Panc1 (cell line): ENCODE results near the gene DNM3. TPM values are rescaled to one million over a fixed set of nuclear protein-coding genes. Genes with fewer than 3 reads are reported as not detected.

ENCODE experiments used
- ATAC-seq: fragments of 200-7000 bp; cut with Tn5 transposase; 2 replicates; pipeline ENCODE4 v1.9.1; 2020; ENCODE audit warnings: mild to moderate bottlenecking, moderate library complexity
- BruUV-seq: library from RNA; stranded (reverse); fragments of 400-500 nt; replicated peaks from 2 replicates; lab custom pipeline; 2021; lab: Mats Ljungman, UMichigan
- CTCF ChIA-PET: fragments of 300-600 bp; sonication (Branson Sonifier 250); formaldehyde crosslinking; loops from one replicate; lab custom pipeline; 2022; ENCODE audit warnings: antibody characterized with exemption; lab: Charles Lee
- POLR2A ChIA-PET: fragments of 300-600 bp; sonication (Branson Sonifier 250); formaldehyde crosslinking; loops from one replicate; lab custom pipeline; 2022; ENCODE audit warnings: antibody characterized with exemption; lab: Charles Lee
- DNase-seq: peaks from one replicate; pipeline ENCODE4 v3.0.0-alpha.2; 2010; ENCODE audit warnings: low read depth, low spot score
- H3K27ac ChIP-seq: 2 replicates; pipeline ENCODE4 v1.5.1; 2011; ENCODE audit warnings: mild to moderate bottlenecking, low read length, inconsistent platforms
- H3K27me3 ChIP-seq: fragments of 200-500 bp; sonication (Bioruptor generic); 2 replicates; pipeline ENCODE4 v1.6.0; 2014; ENCODE audit warnings: low read length, inconsistent platforms; ENCODE audit not compliant: control insufficient read depth, insufficient read depth
- H3K36me3 ChIP-seq: fragments of 200-500 bp; sonication (Bioruptor generic); 2 replicates; pipeline ENCODE4 v1.5.1; 2014; ENCODE audit warnings: inconsistent platforms, mild to moderate bottlenecking, low read length, moderate library complexity; ENCODE audit not compliant: control insufficient read depth, insufficient read depth
- H3K4me1 ChIP-seq: 2 replicates; pipeline ENCODE4 v1.5.1; 2011; ENCODE audit warnings: inconsistent platforms, mild to moderate bottlenecking, low read length, moderate library complexity; ENCODE audit not compliant: control insufficient read depth, insufficient read depth
- H3K4me3 ChIP-seq, 2 experiments: 2 replicates each; pipeline ENCODE4 v1.5.1; 2011 to 2012; ENCODE audit warnings: low read depth in 2 of 2, low read length in 2 of 2, mild to moderate bottlenecking in 2 of 2, inconsistent platforms in 1 of 2, moderate library complexity in 1 of 2
- H3K9me3 ChIP-seq: fragments of 200-500 bp; sonication (Bioruptor generic); 2 replicates; pipeline ENCODE4 v1.5.1; 2014; ENCODE audit warnings: low read depth, mild to moderate bottlenecking, inconsistent platforms, low read length, moderate library complexity; ENCODE audit not compliant: control insufficient read depth, insufficient read depth
- POLR2AphosphoS5 ChIP-seq: IDR thresholded peaks from 2 replicates; pipeline ENCODE4 v1.6.1; 2012; ENCODE audit warnings: mild to moderate bottlenecking, low read depth, low read length, moderate library complexity
- SIN3A ChIP-seq: IDR thresholded peaks from 2 replicates; pipeline ENCODE4 v1.6.1; 2012; ENCODE audit warnings: low read depth, mild to moderate bottlenecking, low read length, moderate library complexity, borderline replicate concordance; ENCODE audit not compliant: insufficient read depth
- TCF7L2 ChIP-seq: IDR thresholded peaks from 2 replicates; pipeline ENCODE4 v1.6.1; 2011; ENCODE audit warnings: mild to moderate bottlenecking, low read depth, low read length, inconsistent platforms
- in situ Hi-C: cut with HindIII; loops from 2 replicates; pipeline ENCODE4 v1.10.0; 2016; ENCODE audit warnings: low sequenced_read_pairs, low pct_unique_long_range_greater_than_20kb
- intact Hi-C: fragments of 100-400 bp; cut with micrococcal nuclease; formaldehyde crosslinking; loops from one replicate; pipeline ENCODE4 v1.10.0; 2022; ENCODE audit not compliant: unreplicated experiment
- total RNA-seq: library from RNA; stranded (reverse); gene quantifications from one replicate; pipeline ENCODE4 v1.2.1, GENCODE V29; 2021; ENCODE audit not compliant: unreplicated experiment
- TF ChIP-seq, protein P1 (sequence below): fragments of 450-650 bp; IDR thresholded peaks from 2 replicates; pipeline ENCODE4 v1.5.1; 2017; ENCODE audit warnings: mild to moderate bottlenecking
- TF ChIP-seq, protein P2 (sequence below), 2 experiments: IDR thresholded peaks; 2 replicates each; pipeline ENCODE4 v1.6.1; 2011 to 2012; ENCODE audit warnings: low read depth in 2 of 2, control low read depth in 1 of 2, low read length in 1 of 2, mild to moderate bottlenecking in 1 of 2, moderate library complexity in 1 of 2; ENCODE audit not compliant: insufficient read depth in 1 of 2

The DNM3 gene
- total RNA-seq, 1 experiment from 2014 or later: 0.46 TPM

DNA sequence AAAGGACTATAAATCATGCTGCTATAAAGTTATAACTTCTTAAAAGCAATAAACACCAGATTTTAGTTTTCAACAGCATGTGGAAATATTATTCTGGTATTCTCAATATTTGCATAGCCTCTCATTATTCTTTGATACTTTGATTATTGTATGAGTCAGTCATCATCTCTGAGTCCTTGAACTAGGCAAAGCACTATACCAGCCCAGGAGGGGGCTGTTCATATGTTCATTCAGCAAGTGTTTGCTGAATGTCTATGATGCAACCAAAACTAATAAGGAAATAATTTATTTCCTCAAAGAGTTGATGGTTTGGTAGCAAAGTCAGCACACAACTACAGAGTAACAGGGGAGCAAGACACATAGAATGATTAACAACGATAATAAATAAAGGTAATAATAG lies 403.6 kb downstream of the DNM3 start:
- no peak for DNase-seq
- Histone ChIP-seq H3K4me1 (no peaks in the 10 kb centered on the region; the same call in 1 of the 2 replicates), H3K27me3 (no peaks in the 10 kb centered on the region), H3K27ac (peak overlapping the region; percentile 48; the same call in 1 of the 2 replicates), H3K4me3 (no peak overlapping the region), H3K9me3 (no peaks in the 10 kb centered on the region; the same call in 1 of the 2 replicates), H3K36me3 (no peaks in the 10 kb centered on the region)
- TF ChIP-seq SIN3A (no peak), TCF7L2 (no peak), POLR2AphosphoS5 (no peak)
- TF ChIP-seq, protein P1, sequence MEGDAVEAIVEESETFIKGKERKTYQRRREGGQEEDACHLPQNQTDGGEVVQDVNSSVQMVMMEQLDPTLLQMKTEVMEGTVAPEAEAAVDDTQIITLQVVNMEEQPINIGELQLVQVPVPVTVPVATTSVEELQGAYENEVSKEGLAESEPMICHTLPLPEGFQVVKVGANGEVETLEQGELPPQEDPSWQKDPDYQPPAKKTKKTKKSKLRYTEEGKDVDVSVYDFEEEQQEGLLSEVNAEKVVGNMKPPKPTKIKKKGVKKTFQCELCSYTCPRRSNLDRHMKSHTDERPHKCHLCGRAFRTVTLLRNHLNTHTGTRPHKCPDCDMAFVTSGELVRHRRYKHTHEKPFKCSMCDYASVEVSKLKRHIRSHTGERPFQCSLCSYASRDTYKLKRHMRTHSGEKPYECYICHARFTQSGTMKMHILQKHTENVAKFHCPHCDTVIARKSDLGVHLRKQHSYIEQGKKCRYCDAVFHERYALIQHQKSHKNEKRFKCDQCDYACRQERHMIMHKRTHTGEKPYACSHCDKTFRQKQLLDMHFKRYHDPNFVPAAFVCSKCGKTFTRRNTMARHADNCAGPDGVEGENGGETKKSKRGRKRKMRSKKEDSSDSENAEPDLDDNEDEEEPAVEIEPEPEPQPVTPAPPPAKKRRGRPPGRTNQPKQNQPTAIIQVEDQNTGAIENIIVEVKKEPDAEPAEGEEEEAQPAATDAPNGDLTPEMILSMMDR: no peak
- TF ChIP-seq, protein P2, sequence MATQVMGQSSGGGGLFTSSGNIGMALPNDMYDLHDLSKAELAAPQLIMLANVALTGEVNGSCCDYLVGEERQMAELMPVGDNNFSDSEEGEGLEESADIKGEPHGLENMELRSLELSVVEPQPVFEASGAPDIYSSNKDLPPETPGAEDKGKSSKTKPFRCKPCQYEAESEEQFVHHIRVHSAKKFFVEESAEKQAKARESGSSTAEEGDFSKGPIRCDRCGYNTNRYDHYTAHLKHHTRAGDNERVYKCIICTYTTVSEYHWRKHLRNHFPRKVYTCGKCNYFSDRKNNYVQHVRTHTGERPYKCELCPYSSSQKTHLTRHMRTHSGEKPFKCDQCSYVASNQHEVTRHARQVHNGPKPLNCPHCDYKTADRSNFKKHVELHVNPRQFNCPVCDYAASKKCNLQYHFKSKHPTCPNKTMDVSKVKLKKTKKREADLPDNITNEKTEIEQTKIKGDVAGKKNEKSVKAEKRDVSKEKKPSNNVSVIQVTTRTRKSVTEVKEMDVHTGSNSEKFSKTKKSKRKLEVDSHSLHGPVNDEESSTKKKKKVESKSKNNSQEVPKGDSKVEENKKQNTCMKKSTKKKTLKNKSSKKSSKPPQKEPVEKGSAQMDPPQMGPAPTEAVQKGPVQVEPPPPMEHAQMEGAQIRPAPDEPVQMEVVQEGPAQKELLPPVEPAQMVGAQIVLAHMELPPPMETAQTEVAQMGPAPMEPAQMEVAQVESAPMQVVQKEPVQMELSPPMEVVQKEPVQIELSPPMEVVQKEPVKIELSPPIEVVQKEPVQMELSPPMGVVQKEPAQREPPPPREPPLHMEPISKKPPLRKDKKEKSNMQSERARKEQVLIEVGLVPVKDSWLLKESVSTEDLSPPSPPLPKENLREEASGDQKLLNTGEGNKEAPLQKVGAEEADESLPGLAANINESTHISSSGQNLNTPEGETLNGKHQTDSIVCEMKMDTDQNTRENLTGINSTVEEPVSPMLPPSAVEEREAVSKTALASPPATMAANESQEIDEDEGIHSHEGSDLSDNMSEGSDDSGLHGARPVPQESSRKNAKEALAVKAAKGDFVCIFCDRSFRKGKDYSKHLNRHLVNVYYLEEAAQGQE (IDR thresholded peaks at IDR 0.05; ENCODE audit: insufficient read depth in 1 of 2, low read depth in 2 of 2, low read length in 1 of 2): no peak
- ATAC-seq: no peak
- CTCF ChIA-PET: no interaction called here
- no TSS peak for BruUV-seq
- intact Hi-C loops: no loop called here
- POLR2A ChIA-PET: no interaction called here
- in situ Hi-C loops: no loop called here

DNA sequence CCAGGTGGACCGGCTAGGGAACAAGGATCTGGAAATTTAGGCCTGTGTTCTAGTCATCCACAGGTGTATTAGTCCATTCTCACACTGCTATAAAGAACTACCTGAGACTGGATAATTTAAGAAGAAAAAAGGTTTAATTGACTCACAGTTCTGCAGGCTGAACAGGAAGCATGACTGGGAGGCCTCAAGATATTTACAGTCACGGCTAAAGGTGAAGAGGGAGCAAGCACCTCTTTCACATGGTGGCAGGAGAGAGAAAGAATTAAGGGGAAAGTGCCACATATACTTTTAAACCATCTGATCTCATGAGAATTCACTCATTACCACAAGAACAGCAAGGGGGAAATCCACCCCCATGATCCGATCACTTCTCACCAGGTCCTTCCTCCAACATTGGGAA lies 404.5 kb downstream of the DNM3 start:
- in situ Hi-C loops: no loop called here
- no peaks in the 10 kb centered on the region; the same call in 1 of the 2 replicates for H3K9me3 ChIP-seq
- H3K27ac ChIP-seq: peak overlapping the region; percentile 13; the same call in 1 of the 2 replicates
- TF ChIP-seq POLR2AphosphoS5 (no peak), TCF7L2 (no peak), SIN3A (no peak)
- TF ChIP-seq, protein P2 (IDR thresholded peaks at IDR 0.05; ENCODE audit: insufficient read depth in 1 of 2, low read depth in 2 of 2, low read length in 1 of 2): no peak
- TF ChIP-seq, protein P1: no peak
- H3K4me1 ChIP-seq: no peaks in the 10 kb centered on the region
- DNase-seq (no peak), ATAC-seq (no peak)
- intact Hi-C loops: no loop called here
- H3K4me3 ChIP-seq: no peak overlapping the region
- POLR2A ChIA-PET: no interaction called here
- CTCF ChIA-PET: no interaction called here
- no peaks in the 10 kb centered on the region for H3K27me3 ChIP-seq
- no TSS peak for BruUV-seq
- H3K36me3 ChIP-seq: no peaks in the 10 kb centered on the region
